WERI-Rb-1 (cell line): ENCODE results near the gene LZTS2.

Experiments
- DNase-seq: peaks from one replicate; pipeline ENCODE4 v3.0.0-alpha.2; 2020
- H3K27ac ChIP-seq: fragments of 250-450 bp; sonication (Bioruptor Pico); 2 replicates; pipeline ENCODE4 v1.5.1; 2020; ENCODE audit warnings: mild to moderate bottlenecking, moderate library complexity
- H3K27me3 ChIP-seq: fragments of 250-450 bp; sonication (Bioruptor Pico); 2 replicates; pipeline ENCODE4 v1.5.1; 2021; ENCODE audit warnings: mild to moderate bottlenecking, low read depth, moderate library complexity; ENCODE audit not compliant: insufficient read depth, severe bottlenecking
- H3K36me3 ChIP-seq: fragments of 250-450 bp; sonication (Bioruptor Pico); 2 replicates; pipeline ENCODE4 v1.5.1; 2020; ENCODE audit warnings: mild to moderate bottlenecking, moderate library complexity
- H3K4me3 ChIP-seq: 2 replicates; pipeline ENCODE4 v1.5.1; 2011; ENCODE audit warnings: low read depth, mild to moderate bottlenecking, control low read depth, low read length
- H3K9me3 ChIP-seq: fragments of 250-450 bp; sonication (Bioruptor Pico); 2 replicates; pipeline ENCODE4 v1.5.1; 2021; ENCODE audit warnings: mild to moderate bottlenecking, moderate library complexity; ENCODE audit not compliant: severe bottlenecking
- TF ChIP-seq, protein P1 (sequence below): IDR thresholded peaks from 2 replicates; pipeline ENCODE4 v1.5.1; 2011; ENCODE audit warnings: low read depth, mild to moderate bottlenecking, control low read depth, inconsistent platforms, low read length

Gene LZTS2

DNA sequence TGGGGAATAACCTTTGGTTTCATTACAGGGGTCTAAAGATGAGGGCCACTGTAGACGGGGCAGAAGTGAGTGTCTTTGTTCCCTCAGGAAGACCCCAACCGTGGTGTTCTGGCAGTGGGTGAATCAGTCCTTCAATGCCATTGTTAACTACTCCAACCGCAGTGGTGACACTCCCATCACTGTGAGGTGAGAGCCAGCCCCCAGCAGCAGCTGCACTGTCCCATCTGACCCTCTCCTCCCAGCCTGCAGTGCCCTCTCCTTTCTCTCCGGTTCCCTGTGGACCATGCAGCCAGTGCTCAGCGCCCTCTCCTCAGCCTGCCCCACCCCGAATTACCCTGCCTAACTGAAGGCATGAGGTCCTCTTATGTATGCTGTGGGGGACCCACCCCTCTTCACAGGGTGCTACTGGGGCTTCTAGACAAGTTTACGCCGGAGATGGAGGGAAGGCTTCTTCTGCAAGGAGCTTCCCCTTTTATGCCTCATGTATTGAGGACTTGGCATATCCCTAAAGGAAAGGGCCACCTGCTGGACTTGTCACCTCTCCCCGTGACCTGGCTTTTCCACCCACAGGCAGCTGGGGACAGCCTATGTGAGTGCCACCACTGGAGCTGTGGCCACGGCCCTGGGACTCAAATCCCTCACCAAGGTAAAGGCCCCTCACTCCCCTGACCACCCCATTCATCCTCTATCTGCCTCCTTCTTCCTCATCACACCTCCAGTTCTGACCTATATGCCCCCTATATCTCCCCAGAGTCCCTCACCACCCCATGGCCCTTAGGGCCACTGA lies 36.5 kb downstream of the LZTS2 start:
- DNase-seq, result no peak
- TF ChIP-seq, protein P1, sequence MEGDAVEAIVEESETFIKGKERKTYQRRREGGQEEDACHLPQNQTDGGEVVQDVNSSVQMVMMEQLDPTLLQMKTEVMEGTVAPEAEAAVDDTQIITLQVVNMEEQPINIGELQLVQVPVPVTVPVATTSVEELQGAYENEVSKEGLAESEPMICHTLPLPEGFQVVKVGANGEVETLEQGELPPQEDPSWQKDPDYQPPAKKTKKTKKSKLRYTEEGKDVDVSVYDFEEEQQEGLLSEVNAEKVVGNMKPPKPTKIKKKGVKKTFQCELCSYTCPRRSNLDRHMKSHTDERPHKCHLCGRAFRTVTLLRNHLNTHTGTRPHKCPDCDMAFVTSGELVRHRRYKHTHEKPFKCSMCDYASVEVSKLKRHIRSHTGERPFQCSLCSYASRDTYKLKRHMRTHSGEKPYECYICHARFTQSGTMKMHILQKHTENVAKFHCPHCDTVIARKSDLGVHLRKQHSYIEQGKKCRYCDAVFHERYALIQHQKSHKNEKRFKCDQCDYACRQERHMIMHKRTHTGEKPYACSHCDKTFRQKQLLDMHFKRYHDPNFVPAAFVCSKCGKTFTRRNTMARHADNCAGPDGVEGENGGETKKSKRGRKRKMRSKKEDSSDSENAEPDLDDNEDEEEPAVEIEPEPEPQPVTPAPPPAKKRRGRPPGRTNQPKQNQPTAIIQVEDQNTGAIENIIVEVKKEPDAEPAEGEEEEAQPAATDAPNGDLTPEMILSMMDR, result no peak
- H3K27me3 ChIP-seq, result no peaks in the 10 kb centered on the region
- peaks cover 32% of the 10 kb centered on the region for H3K36me3 ChIP-seq
- H3K27ac ChIP-seq, result no peak overlapping the region
- H3K4me3 ChIP-seq, result no peak overlapping the region
- H3K9me3 ChIP-seq, result no peaks in the 10 kb centered on the region

DNA sequence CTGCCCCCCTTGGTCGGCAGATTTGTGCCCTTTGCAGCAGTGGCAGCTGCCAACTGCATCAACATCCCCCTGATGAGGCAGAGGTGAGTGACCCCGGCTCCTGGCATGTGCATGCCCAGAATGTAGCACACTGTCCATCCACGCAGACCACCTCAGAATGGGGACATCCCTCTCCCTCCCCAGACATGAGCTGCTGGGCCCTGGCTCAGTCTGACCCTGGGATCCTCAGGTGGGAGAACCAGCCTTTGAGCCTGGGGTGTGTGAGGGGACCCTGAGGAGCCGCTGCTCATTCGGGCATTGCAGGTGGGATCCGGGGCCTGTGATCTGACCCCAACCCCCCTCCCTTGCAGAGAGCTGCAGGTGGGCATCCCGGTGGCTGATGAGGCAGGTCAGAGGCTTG lies 37.1 kb downstream of the LZTS2 start:
- H3K9me3 ChIP-seq, result no peaks in the 10 kb centered on the region
- no peak for DNase-seq
- H3K4me3 ChIP-seq, result no peak overlapping the region
- TF ChIP-seq, protein P1, result no peak
- H3K27me3 ChIP-seq, result no peaks in the 10 kb centered on the region
- H3K27ac ChIP-seq, result no peak overlapping the region
- H3K36me3 ChIP-seq, result peaks cover 32% of the 10 kb centered on the region

DNA sequence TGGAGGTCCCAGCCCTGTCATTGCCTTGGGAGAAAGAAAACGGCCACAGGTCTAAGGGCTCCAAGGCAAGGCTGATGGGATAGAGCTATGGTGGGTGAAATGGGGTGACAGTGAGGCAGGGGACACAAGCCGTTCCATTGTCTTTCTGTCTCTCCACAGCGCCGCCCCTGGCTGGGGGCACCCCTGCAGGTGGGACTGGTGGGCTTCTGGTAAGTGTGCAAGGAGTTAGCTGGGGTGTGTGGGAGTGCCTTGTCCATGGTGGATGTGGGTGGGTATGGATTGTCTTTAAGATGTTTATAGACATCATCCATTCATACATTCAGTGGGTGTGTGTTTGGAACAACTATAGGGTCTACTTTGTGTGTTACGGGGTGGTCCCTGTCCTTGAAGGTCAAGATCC lies 38.9 kb downstream of the LZTS2 start:
- DNase-seq, result no peak
- H3K9me3 ChIP-seq, result no peaks in the 10 kb centered on the region
- TF ChIP-seq, protein P1, result no peak
- peaks cover 32% of the 10 kb centered on the region for H3K36me3 ChIP-seq
- H3K4me3 ChIP-seq, result no peak overlapping the region
- H3K27me3 ChIP-seq, result no peaks in the 10 kb centered on the region
- H3K27ac ChIP-seq, result no peak overlapping the region

DNA sequence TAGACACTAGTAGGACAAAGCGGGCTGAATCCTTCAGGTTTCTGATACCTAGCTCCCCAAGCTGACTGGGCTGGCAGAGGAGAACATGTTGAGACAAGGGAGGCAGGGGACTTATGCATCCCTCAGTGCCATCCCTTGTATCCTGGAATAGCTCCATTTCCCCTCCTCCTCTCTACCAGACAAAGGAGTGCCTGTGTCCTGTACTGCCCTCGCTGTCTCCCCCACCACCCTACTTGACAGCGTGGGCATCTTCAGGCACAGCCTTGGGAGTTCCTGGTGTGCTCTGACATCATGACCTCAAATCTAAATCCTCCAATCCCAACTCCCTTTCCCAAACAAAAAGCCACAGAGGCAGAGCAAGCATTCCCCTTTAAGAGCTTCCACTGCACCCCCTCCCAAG lies 40.5 kb downstream of the LZTS2 start:
- TF ChIP-seq, protein P1, result no peak
- H3K4me3 ChIP-seq, result no peak overlapping the region
- H3K27ac ChIP-seq, result no peak overlapping the region
- no peaks in the 10 kb centered on the region for H3K9me3 ChIP-seq
- DNase-seq, result no peak
- H3K27me3 ChIP-seq, result no peaks in the 10 kb centered on the region
- H3K36me3 ChIP-seq, result peaks cover 29% of the 10 kb centered on the region

DNA sequence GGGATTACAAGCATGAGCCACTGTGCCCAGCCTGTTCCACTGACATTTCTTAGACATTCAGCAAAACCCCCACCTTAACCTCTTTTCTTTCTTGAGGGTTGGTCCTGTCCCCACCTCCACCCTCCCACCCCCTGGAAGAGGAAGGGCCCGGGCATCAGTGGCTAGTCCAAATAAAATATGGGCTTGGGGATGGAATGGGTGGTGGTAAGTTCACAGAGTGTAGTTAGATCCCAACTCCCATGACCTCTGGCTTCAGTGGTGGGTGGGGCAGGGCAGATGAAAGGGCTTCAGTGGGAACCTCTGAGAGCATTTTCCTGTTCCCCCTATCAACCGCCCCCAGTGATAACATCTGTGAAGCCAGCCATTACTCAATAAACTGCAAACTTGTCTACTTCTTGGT lies 41.2 kb downstream of the LZTS2 start:
- DNase-seq, result no peak
- no peaks in the 10 kb centered on the region for H3K27me3 ChIP-seq
- H3K27ac ChIP-seq, result no peak overlapping the region
- H3K4me3 ChIP-seq, result no peak overlapping the region
- H3K36me3 ChIP-seq, result peaks cover 21% of the 10 kb centered on the region
- no peaks in the 10 kb centered on the region for H3K9me3 ChIP-seq
- TF ChIP-seq, protein P1, result no peak
